ENCODE measurements around the gene NRM. TPM values are rescaled to one million over a fixed set of nuclear protein-coding genes. Genes with fewer than 3 reads are reported as not detected.

Gene NRM
- total and polyA plus RNA-seq, 2 experiments from 2014 or later: 13.8 to 33.8 TPM

DNA sequence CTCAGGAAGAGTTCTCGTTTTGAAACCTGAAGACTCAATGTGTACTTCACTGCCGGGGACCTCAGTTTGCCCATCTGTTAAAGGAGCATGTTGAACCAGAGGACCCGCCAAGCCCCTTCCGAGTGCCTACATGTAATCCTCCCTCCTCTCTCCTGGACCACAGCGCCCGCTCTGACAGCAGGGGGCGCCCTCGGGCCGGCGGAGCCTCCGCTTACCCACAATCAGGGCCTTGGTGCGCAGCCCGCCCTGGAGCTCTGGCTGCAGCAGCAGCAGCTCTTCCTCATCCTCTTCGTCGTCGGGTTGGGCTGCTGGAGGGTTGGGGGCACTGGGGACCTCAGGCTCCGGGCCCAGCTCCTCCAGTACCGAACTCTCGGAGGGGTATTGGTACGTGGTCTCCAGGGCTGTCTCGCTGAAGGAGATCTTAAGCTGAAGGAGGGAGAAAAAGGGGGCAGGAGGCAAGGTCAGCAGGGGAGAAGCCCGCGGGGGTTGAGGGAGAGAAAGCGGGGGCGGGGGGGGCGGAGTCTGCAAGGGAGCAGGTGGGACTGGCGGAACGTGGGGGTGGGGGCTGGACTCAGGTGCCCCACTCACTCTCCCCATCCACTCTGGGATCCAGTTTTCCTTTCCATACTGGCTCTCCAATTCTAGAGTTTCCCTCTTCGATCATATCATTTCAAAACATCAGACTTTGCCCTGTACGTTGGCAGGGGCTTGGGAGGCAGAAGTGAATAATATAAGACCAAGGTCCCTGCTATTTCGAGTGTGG lies 11.6 kb downstream of the NRM start:
- peaks cover 7% of the 10 kb centered on the region for H3K27me3 Mint-ChIP-seq (ENCODE audit: insufficient read depth, low read depth, poor library complexity)
- Histone ChIP-seq H3K27ac (ENCODE audit: low read depth) (no peak overlapping the region), H3K27me3 (ENCODE audit: insufficient read depth) (no peaks in the 10 kb centered on the region), H3K4me3 (peak overlapping the region; percentile 55), H3F3A (replicated peaks; ENCODE audit: low read depth) (0 out of 2 replicates have a peak, but pooled peaks cover 5% of the 10 kb centered on the region), H3K4me1 (ENCODE audit: insufficient read depth) (peaks cover 31% of the 10 kb centered on the region), H3K9me2 (ENCODE audit: insufficient read depth) (no peaks in the 10 kb centered on the region), H3K4me2 (peak overlapping the region; percentile 86), H3K79me2 (replicated peaks; ENCODE audit: insufficient read depth) (peaks cover 14% of the 10 kb centered on the region), H3K36me3 (ENCODE audit: insufficient read depth) (peaks cover 5% of the 10 kb centered on the region; the same call in 1 of the 2 replicates), H4K20me1 (replicated peaks; ENCODE audit: insufficient read depth) (no peaks in the 10 kb centered on the region; the same call in 1 of the 2 replicates), H2AFZ (no peak overlapping the region)
- ATAC-seq (peak; percentile 87), DNase-seq (ENCODE audit: low spot score) (peak; percentile 88)
- H3K4me1 Mint-ChIP-seq: peaks cover 38% of the 10 kb centered on the region
- TF ChIP-seq ZNF114 (CRISPR knock-in tag; IDR thresholded peaks at IDR 0.05): no peak
- TF ChIP-seq, protein P1, sequence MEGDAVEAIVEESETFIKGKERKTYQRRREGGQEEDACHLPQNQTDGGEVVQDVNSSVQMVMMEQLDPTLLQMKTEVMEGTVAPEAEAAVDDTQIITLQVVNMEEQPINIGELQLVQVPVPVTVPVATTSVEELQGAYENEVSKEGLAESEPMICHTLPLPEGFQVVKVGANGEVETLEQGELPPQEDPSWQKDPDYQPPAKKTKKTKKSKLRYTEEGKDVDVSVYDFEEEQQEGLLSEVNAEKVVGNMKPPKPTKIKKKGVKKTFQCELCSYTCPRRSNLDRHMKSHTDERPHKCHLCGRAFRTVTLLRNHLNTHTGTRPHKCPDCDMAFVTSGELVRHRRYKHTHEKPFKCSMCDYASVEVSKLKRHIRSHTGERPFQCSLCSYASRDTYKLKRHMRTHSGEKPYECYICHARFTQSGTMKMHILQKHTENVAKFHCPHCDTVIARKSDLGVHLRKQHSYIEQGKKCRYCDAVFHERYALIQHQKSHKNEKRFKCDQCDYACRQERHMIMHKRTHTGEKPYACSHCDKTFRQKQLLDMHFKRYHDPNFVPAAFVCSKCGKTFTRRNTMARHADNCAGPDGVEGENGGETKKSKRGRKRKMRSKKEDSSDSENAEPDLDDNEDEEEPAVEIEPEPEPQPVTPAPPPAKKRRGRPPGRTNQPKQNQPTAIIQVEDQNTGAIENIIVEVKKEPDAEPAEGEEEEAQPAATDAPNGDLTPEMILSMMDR (conservative IDR thresholded peaks at IDR 0.05; ENCODE audit: low read depth in 2 of 2): peak; percentile 97 to 98
- TF ChIP-seq, protein P2, sequence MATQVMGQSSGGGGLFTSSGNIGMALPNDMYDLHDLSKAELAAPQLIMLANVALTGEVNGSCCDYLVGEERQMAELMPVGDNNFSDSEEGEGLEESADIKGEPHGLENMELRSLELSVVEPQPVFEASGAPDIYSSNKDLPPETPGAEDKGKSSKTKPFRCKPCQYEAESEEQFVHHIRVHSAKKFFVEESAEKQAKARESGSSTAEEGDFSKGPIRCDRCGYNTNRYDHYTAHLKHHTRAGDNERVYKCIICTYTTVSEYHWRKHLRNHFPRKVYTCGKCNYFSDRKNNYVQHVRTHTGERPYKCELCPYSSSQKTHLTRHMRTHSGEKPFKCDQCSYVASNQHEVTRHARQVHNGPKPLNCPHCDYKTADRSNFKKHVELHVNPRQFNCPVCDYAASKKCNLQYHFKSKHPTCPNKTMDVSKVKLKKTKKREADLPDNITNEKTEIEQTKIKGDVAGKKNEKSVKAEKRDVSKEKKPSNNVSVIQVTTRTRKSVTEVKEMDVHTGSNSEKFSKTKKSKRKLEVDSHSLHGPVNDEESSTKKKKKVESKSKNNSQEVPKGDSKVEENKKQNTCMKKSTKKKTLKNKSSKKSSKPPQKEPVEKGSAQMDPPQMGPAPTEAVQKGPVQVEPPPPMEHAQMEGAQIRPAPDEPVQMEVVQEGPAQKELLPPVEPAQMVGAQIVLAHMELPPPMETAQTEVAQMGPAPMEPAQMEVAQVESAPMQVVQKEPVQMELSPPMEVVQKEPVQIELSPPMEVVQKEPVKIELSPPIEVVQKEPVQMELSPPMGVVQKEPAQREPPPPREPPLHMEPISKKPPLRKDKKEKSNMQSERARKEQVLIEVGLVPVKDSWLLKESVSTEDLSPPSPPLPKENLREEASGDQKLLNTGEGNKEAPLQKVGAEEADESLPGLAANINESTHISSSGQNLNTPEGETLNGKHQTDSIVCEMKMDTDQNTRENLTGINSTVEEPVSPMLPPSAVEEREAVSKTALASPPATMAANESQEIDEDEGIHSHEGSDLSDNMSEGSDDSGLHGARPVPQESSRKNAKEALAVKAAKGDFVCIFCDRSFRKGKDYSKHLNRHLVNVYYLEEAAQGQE (IDR thresholded peaks at IDR 0.05; ENCODE audit: unreplicated experiment): no peak
- no peaks in the 10 kb centered on the region for H3K9me3 Mint-ChIP-seq
- peaks cover 22% of the 10 kb centered on the region for H3K36me3 Mint-ChIP-seq (ENCODE audit: low read depth)
- peak overlapping the region; percentile 70 for H3K4me3 Mint-ChIP-seq
- no peak overlapping the region; the same call in 1 of the 2 replicates for H3K27ac Mint-ChIP-seq

- H3K27ac Mint-ChIP-seq: no peak overlapping the region
- TF ChIP-seq EZH2 (IDR thresholded peaks at IDR 0.05; ENCODE audit: low read depth, unreplicated experiment): no peak
- no peak for TF ChIP-seq STAT1 (IDR thresholded peaks at IDR 0.05; ENCODE audit: unreplicated experiment)
- TF ChIP-seq ZNF331 (CRISPR knock-in tag; IDR thresholded peaks at IDR 0.05; ENCODE audit: low read depth): no peak
- TF ChIP-seq EZH2phosphoT487 (IDR thresholded peaks at IDR 0.05; ENCODE audit: unreplicated experiment): no peak
Measured at GRCh38 chr6:30676660-30677285, 14.0 kb downstream of the NRM start.

More at GRCh38 chr6:30676660-30677285, 14.0 kb downstream of the NRM start:
- peaks cover 7% of the 10 kb centered on the region for H3K79me2 ChIP-seq (replicated peaks; ENCODE audit: insufficient read depth)
- no peak overlapping the region for H3K4me3 ChIP-seq
- H3K36me3 ChIP-seq (ENCODE audit: insufficient read depth): peaks cover 5% of the 10 kb centered on the region; the same call in 1 of the 2 replicates
- no peaks in the 10 kb centered on the region for H3K9me2 ChIP-seq (ENCODE audit: insufficient read depth)
- H2AFZ ChIP-seq: no peak overlapping the region
- no peak overlapping the region for H3K4me3 Mint-ChIP-seq
- peaks cover 4% of the 10 kb centered on the region for H3K27me3 Mint-ChIP-seq (ENCODE audit: insufficient read depth, low read depth, poor library complexity)
- peak overlapping the region; percentile 52; the same call in 1 of the 2 replicates for H3K27ac ChIP-seq (ENCODE audit: low read depth)
- H3F3A ChIP-seq (replicated peaks; ENCODE audit: low read depth): 0 out of 2 replicates have a peak, but pooled peaks cover 3% of the 10 kb centered on the region
- peaks cover 14% of the 10 kb centered on the region for H3K4me1 Mint-ChIP-seq
- H3K4me2 ChIP-seq: no peak overlapping the region
- no peaks in the 10 kb centered on the region; the same call in none of the 2 replicates for H4K20me1 ChIP-seq (replicated peaks; ENCODE audit: insufficient read depth)
- peaks cover 22% of the 10 kb centered on the region for H3K36me3 Mint-ChIP-seq (ENCODE audit: low read depth)
- H3K4me1 ChIP-seq (ENCODE audit: insufficient read depth): peaks cover 9% of the 10 kb centered on the region; the same call in 1 of the 2 replicates
- no peaks in the 10 kb centered on the region for H3K9me3 Mint-ChIP-seq
- no peak for ATAC-seq
- H3K27me3 ChIP-seq (ENCODE audit: insufficient read depth): no peaks in the 10 kb centered on the region
- no peak for DNase-seq (ENCODE audit: low spot score)
